ENCODE data around the gene HILPDA. TPM values are rescaled to one million over a fixed set of nuclear protein-coding genes. Genes with fewer than 3 reads are reported as not detected.

HILPDA gene
- total and polyA plus RNA-seq, 2 experiments from 2014 or later, result 38.5 to 57.5 TPM

DNA sequence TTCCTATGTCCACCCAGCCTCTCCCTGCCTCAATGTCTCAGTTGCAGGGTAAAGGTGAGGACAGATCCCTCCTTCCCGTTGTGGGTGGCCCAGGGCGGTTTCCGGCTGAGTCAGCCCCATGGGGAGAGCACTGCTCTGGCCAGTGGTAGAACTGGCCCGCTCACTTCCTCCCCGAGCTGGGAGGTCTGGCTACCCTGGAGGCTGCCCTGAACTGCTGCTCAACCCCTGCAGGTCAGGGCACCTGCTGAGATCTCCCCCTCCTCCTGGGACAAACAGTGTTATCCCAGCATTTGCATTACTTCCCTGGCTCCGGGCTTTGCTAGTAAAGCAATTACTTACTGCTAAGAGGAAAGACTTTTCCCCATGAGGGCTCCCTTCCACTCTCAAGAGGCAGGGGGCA lies 24.5 kb upstream of the HILPDA start:
- Histone ChIP-seq H3K36me3 (ENCODE audit: insufficient read depth) (no peaks in the 10 kb centered on the region), H3K79me2 (replicated peaks; ENCODE audit: insufficient read depth) (no peaks in the 10 kb centered on the region), H3F3A (replicated peaks; ENCODE audit: low read depth) (no peaks in the 10 kb centered on the region), H3K4me2 (no peak overlapping the region), H3K9me2 (ENCODE audit: insufficient read depth) (no peaks in the 10 kb centered on the region), H3K27me3 (ENCODE audit: insufficient read depth) (no peaks in the 10 kb centered on the region), H2AFZ (peak overlapping the region; percentile 58; the same call in 1 of the 2 replicates), H3K4me1 (ENCODE audit: insufficient read depth) (peaks cover 16% of the 10 kb centered on the region; the same call in 1 of the 2 replicates), H3K4me3 (no peak overlapping the region), H3K27ac (ENCODE audit: low read depth) (no peak overlapping the region), H4K20me1 (replicated peaks; ENCODE audit: insufficient read depth) (no peaks in the 10 kb centered on the region)
- no peaks in the 10 kb centered on the region for H3K9me3 Mint-ChIP-seq
- H3K27ac Mint-ChIP-seq, result no peak overlapping the region
- ATAC-seq (peak; percentile 84), DNase-seq (ENCODE audit: low spot score) (peak; percentile 50)
- peaks cover 25% of the 10 kb centered on the region for H3K4me1 Mint-ChIP-seq
- TF ChIP-seq, protein P1, sequence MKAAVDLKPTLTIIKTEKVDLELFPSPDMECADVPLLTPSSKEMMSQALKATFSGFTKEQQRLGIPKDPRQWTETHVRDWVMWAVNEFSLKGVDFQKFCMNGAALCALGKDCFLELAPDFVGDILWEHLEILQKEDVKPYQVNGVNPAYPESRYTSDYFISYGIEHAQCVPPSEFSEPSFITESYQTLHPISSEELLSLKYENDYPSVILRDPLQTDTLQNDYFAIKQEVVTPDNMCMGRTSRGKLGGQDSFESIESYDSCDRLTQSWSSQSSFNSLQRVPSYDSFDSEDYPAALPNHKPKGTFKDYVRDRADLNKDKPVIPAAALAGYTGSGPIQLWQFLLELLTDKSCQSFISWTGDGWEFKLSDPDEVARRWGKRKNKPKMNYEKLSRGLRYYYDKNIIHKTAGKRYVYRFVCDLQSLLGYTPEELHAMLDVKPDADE (IDR thresholded peaks at IDR 0.05), result no peak
- TF ChIP-seq, protein P2, sequence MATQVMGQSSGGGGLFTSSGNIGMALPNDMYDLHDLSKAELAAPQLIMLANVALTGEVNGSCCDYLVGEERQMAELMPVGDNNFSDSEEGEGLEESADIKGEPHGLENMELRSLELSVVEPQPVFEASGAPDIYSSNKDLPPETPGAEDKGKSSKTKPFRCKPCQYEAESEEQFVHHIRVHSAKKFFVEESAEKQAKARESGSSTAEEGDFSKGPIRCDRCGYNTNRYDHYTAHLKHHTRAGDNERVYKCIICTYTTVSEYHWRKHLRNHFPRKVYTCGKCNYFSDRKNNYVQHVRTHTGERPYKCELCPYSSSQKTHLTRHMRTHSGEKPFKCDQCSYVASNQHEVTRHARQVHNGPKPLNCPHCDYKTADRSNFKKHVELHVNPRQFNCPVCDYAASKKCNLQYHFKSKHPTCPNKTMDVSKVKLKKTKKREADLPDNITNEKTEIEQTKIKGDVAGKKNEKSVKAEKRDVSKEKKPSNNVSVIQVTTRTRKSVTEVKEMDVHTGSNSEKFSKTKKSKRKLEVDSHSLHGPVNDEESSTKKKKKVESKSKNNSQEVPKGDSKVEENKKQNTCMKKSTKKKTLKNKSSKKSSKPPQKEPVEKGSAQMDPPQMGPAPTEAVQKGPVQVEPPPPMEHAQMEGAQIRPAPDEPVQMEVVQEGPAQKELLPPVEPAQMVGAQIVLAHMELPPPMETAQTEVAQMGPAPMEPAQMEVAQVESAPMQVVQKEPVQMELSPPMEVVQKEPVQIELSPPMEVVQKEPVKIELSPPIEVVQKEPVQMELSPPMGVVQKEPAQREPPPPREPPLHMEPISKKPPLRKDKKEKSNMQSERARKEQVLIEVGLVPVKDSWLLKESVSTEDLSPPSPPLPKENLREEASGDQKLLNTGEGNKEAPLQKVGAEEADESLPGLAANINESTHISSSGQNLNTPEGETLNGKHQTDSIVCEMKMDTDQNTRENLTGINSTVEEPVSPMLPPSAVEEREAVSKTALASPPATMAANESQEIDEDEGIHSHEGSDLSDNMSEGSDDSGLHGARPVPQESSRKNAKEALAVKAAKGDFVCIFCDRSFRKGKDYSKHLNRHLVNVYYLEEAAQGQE (IDR thresholded peaks at IDR 0.05; ENCODE audit: unreplicated experiment), result no peak
- TF ChIP-seq JUNB (IDR thresholded peaks at IDR 0.05; ENCODE audit: unreplicated experiment), result no peak
- TF ChIP-seq, protein P3, sequence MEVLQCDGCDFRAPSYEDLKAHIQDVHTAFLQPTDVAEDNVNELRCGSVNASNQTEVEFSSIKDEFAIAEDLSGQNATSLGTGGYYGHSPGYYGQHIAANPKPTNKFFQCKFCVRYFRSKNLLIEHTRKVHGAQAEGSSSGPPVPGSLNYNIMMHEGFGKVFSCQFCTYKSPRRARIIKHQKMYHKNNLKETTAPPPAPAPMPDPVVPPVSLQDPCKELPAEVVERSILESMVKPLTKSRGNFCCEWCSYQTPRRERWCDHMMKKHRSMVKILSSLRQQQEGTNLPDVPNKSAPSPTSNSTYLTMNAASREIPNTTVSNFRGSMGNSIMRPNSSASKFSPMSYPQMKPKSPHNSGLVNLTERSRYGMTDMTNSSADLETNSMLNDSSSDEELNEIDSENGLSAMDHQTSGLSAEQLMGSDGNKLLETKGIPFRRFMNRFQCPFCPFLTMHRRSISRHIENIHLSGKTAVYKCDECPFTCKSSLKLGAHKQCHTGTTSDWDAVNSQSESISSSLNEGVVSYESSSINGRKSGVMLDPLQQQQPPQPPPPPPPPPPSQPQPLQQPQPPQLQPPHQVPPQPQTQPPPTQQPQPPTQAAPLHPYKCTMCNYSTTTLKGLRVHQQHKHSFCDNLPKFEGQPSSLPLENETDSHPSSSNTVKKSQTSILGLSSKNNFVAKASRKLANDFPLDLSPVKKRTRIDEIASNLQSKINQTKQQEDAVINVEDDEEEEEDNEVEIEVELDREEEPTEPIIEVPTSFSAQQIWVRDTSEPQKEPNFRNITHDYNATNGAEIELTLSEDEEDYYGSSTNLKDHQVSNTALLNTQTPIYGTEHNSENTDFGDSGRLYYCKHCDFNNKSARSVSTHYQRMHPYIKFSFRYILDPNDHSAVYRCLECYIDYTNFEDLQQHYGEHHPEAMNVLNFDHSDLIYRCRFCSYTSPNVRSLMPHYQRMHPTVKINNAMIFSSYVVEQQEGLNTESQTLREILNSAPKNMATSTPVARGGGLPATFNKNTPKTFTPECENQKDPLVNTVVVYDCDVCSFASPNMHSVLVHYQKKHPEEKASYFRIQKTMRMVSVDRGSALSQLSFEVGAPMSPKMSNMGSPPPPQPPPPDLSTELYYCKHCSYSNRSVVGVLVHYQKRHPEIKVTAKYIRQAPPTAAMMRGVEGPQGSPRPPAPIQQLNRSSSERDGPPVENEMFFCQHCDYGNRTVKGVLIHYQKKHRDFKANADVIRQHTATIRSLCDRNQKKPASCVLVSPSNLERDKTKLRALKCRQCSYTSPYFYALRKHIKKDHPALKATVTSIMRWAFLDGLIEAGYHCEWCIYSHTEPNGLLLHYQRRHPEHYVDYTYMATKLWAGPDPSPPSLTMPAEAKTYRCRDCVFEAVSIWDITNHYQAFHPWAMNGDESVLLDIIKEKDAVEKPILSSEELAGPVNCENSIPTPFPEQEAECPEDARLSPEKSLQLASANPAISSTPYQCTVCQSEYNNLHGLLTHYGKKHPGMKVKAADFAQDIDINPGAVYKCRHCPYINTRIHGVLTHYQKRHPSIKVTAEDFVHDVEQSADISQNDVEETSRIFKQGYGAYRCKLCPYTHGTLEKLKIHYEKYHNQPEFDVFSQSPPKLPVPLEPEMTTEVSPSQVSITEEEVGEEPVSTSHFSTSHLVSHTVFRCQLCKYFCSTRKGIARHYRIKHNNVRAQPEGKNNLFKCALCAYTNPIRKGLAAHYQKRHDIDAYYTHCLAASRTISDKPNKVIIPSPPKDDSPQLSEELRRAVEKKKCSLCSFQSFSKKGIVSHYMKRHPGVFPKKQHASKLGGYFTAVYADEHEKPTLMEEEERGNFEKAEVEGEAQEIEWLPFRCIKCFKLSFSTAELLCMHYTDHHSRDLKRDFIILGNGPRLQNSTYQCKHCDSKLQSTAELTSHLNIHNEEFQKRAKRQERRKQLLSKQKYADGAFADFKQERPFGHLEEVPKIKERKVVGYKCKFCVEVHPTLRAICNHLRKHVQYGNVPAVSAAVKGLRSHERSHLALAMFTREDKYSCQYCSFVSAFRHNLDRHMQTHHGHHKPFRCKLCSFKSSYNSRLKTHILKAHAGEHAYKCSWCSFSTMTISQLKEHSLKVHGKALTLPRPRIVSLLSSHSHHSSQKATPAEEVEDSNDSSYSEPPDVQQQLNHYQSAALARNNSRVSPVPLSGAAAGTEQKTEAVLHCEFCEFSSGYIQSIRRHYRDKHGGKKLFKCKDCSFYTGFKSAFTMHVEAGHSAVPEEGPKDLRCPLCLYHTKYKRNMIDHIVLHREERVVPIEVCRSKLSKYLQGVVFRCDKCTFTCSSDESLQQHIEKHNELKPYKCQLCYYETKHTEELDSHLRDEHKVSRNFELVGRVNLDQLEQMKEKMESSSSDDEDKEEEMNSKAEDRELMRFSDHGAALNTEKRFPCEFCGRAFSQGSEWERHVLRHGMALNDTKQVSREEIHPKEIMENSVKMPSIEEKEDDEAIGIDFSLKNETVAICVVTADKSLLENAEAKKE (CRISPR knock-in tag; IDR thresholded peaks at IDR 0.05), result no peak
- TF ChIP-seq EZH2 (IDR thresholded peaks at IDR 0.05; ENCODE audit: low read depth, unreplicated experiment), result no peak
- TF ChIP-seq EZH2phosphoT487 (IDR thresholded peaks at IDR 0.05; ENCODE audit: unreplicated experiment), result no peak
- TF ChIP-seq POLR2AphosphoS5 (IDR thresholded peaks at IDR 0.05; ENCODE audit: low read depth), result no peak
- no peak for TF ChIP-seq ZNF331 (CRISPR knock-in tag; IDR thresholded peaks at IDR 0.05; ENCODE audit: low read depth)
- TF ChIP-seq NANOG (IDR thresholded peaks at IDR 0.05; ENCODE audit: borderline replicate concordance), result no peak
- TF ChIP-seq, protein P4, sequence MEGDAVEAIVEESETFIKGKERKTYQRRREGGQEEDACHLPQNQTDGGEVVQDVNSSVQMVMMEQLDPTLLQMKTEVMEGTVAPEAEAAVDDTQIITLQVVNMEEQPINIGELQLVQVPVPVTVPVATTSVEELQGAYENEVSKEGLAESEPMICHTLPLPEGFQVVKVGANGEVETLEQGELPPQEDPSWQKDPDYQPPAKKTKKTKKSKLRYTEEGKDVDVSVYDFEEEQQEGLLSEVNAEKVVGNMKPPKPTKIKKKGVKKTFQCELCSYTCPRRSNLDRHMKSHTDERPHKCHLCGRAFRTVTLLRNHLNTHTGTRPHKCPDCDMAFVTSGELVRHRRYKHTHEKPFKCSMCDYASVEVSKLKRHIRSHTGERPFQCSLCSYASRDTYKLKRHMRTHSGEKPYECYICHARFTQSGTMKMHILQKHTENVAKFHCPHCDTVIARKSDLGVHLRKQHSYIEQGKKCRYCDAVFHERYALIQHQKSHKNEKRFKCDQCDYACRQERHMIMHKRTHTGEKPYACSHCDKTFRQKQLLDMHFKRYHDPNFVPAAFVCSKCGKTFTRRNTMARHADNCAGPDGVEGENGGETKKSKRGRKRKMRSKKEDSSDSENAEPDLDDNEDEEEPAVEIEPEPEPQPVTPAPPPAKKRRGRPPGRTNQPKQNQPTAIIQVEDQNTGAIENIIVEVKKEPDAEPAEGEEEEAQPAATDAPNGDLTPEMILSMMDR (conservative IDR thresholded peaks at IDR 0.05; ENCODE audit: low read depth in 2 of 2), result no peak
- no peak for TF ChIP-seq ZNF114 (CRISPR knock-in tag; IDR thresholded peaks at IDR 0.05)
- TF ChIP-seq STAT1 (IDR thresholded peaks at IDR 0.05; ENCODE audit: unreplicated experiment), result no peak
- no peak for TF ChIP-seq CREB1 (CRISPR knock-in tag; IDR thresholded peaks at IDR 0.05; ENCODE audit: low read depth)
- no peak overlapping the region for H3K4me3 Mint-ChIP-seq
- no peaks in the 10 kb centered on the region for H3K36me3 Mint-ChIP-seq (ENCODE audit: low read depth)
- H3K27me3 Mint-ChIP-seq (ENCODE audit: insufficient read depth, low read depth, poor library complexity), result no peaks in the 10 kb centered on the region
